Lung (tissue), 12 donors: Measurements from ENCODE around the gene PRKAR1B. TPM values are rescaled to one million over a fixed set of nuclear protein-coding genes. Genes with fewer than 3 reads are reported as not detected.
A peak's percentile ranks its signal among the peaks of the same experiment; 100 is the strongest.

Experiments
- ATAC-seq: fragments of 200-7000 bp; cut with Tn5 transposase; one replicate; pipeline ENCODE4 v1.9.1; 2020; ENCODE audit warnings: moderate number of reproducible peaks; ENCODE audit not compliant: insufficient read depth, low FRiP score
- DNase-seq, 3 donors: peaks; one replicate each; pipeline ENCODE4 v3.0.0-alpha.2; 2013 to 2017
- H3K27ac ChIP-seq, 2 donors: one replicate each; pipeline ENCODE4 v1.5.1; 2013; ENCODE audit warnings: mild to moderate bottlenecking in 2 of 2, moderate library complexity in 2 of 2, control low read depth in 1 of 2, inconsistent platforms in 1 of 2, low read depth in 1 of 2, low read length in 1 of 2
- H3K27me3 ChIP-seq, 3 donors: one replicate each; pipeline ENCODE4 v1.5.1; 2013; ENCODE audit warnings: low read length in 2 of 3; ENCODE audit not compliant: control insufficient read depth in 3 of 3, insufficient read depth in 3 of 3
- H3K36me3 ChIP-seq, 4 donors: one replicate each; pipeline ENCODE4 v1.5.1; 2013; ENCODE audit warnings: low read length in 4 of 4, mild to moderate bottlenecking in 1 of 4, moderate library complexity in 1 of 4; ENCODE audit not compliant: control insufficient read depth in 4 of 4, insufficient read depth in 4 of 4
- H3K4me1 ChIP-seq, 5 donors: one replicate each; pipeline ENCODE4 v1.5.1; 2013; ENCODE audit warnings: low read length in 5 of 5, mild to moderate bottlenecking in 2 of 5, moderate library complexity in 1 of 5; ENCODE audit not compliant: control insufficient read depth in 5 of 5, insufficient read depth in 5 of 5
- H3K4me3 ChIP-seq: one replicate; pipeline ENCODE4 v1.5.1; 2013; ENCODE audit warnings: mild to moderate bottlenecking, control low read depth, moderate library complexity
- H3K9ac ChIP-seq, 2 donors: one replicate each; pipeline ENCODE4 v1.5.1; 2013; ENCODE audit warnings: low read length in 2 of 2, control low read depth in 1 of 2; ENCODE audit not compliant: insufficient read depth in 1 of 2
- H3K9me3 ChIP-seq, 4 donors: one replicate each; pipeline ENCODE4 v1.5.1; 2013; ENCODE audit warnings: low read length in 3 of 4, mild to moderate bottlenecking in 1 of 4, moderate library complexity in 1 of 4; ENCODE audit not compliant: control insufficient read depth in 4 of 4, insufficient read depth in 3 of 4
- CTCF ChIP-seq: IDR thresholded peaks from 2 replicates; pipeline ENCODE4 v1.5.1; 2012; ENCODE audit warnings: mild to moderate bottlenecking; ENCODE audit errors: control extremely low read depth, extremely low read depth
- WGBS, 2 donors: extraction: QIAGEN DNeasy Blood & Tissue Kit; methylation state at CpG; one replicate each; pipeline ENCODE4 v1.1.7; 2013; 5-methylcytosine and 5-hydroxymethylcytosine counted together
- polyA plus RNA-seq, 2 donors: library from polyadenylated mRNA; stranded (reverse); fragments of 200-250 nt; gene quantifications; one replicate each; pipeline ENCODE4 v1.2.1, GENCODE V29; 2013
- total RNA-seq, 2 donors: library from RNA; depleted of rRNA in 1 of 2; stranded (reverse); fragments of >200 nt in 1 of 2; gene quantifications; one replicate each; pipeline ENCODE4 v1.2.1, GENCODE V29; 2014 to 2021
- donor health status: control.
- donor health status: control.
- donor health status: Bipolar disorder and iron deficiency.
- donor health status: healthy.
- donor health status: DM: yes; HTN: yes; CAD: no.

Gene PRKAR1B
- total and polyA plus RNA-seq, 4 donors = 11.3 to 32.0 (median 16.3) TPM

GRCh38 chr7:734808-735207 lies 7.7 kb upstream of the PRKAR1B start:
- Histone ChIP-seq H3K4me3 (no peak overlapping the region), H3K36me3 (peaks cover 0 to 21% (median 19%) of the 10 kb centered on the region in 4 donors)

GRCh38 chr7:734214-734613 lies 7.1 kb upstream of the PRKAR1B start:
- peaks cover 0 to 14% (median 4%) of the 10 kb centered on the region in 4 donors for H3K9me3 ChIP-seq
- WGBS, 2 donors = 97 to 98% methylated on average over 4 of the region's 4 CpGs
- no peaks in the 10 kb centered on the region for H3K27me3 ChIP-seq
- DNase-seq (no peak), ATAC-seq (no peak)
- TF ChIP-seq CTCF = no peak
- peaks cover 0 to 5% (median 0%) of the 10 kb centered on the region in 5 donors for H3K4me1 ChIP-seq
- H3K36me3 ChIP-seq = peaks cover 0 to 21% (median 20%) of the 10 kb centered on the region in 4 donors
- no peak overlapping the region for H3K27ac ChIP-seq
- H3K4me3 ChIP-seq = no peak overlapping the region
- no peak overlapping the region for H3K9ac ChIP-seq

More at GRCh38 chr7:734808-735207, 7.7 kb upstream of the PRKAR1B start:
- Histone ChIP-seq H3K27ac (no peak overlapping the region), H3K9me3 (peaks cover 0 to 14% (median 4%) of the 10 kb centered on the region in 4 donors), H3K4me1 (peaks cover 0 to 5% (median 0%) of the 10 kb centered on the region in 5 donors), H3K27me3 (no peaks in the 10 kb centered on the region), H3K9ac (no peak overlapping the region)
- no peak for DNase-seq
- ATAC-seq = no peak
- no peak for TF ChIP-seq CTCF
- 98 to 99% methylated on average over 11 of the region's 11 CpGs for WGBS, 2 donors

- H3K9ac ChIP-seq = no peak overlapping the region
- ATAC-seq (no peak), DNase-seq (no peak)
- H3K4me1 ChIP-seq = peaks cover 4 to 15% (median 5%) of the 10 kb centered on the region in 5 donors
- peak overlapping the region in 1 of 2 donors; percentile 22 for H3K27ac ChIP-seq
- peaks cover 0 to 14% (median 4%) of the 10 kb centered on the region in 4 donors for H3K9me3 ChIP-seq
- no peaks in the 10 kb centered on the region for H3K27me3 ChIP-seq
- WGBS, 2 donors = 86 to 88% methylated on average over 3 of the region's 3 CpGs
- H3K4me3 ChIP-seq = no peak overlapping the region
- no peak for TF ChIP-seq CTCF
- peaks cover 0 to 21% (median 19%) of the 10 kb centered on the region in 4 donors for H3K36me3 ChIP-seq
These were observed 5.5 kb upstream of the PRKAR1B start for GRCh38 chr7:732556-732955.

- no peak overlapping the region for H3K9ac ChIP-seq
- peaks cover 0 to 14% (median 4%) of the 10 kb centered on the region in 4 donors for H3K9me3 ChIP-seq
- no peak for ATAC-seq
- H3K27me3 ChIP-seq = no peaks in the 10 kb centered on the region
- no peak overlapping the region for H3K4me3 ChIP-seq
- no peak for DNase-seq
- H3K36me3 ChIP-seq = peaks cover 0 to 21% (median 18%) of the 10 kb centered on the region in 4 donors
- peak overlapping the region in 1 of 2 donors; percentile 22 for H3K27ac ChIP-seq
- peaks cover 4 to 15% (median 5%) of the 10 kb centered on the region in 5 donors for H3K4me1 ChIP-seq
- 65 to 79% methylated on average over 17 of the region's 17 CpGs for WGBS, 2 donors
- no peak for TF ChIP-seq CTCF
These were observed 5.0 kb upstream of the PRKAR1B start for GRCh38 chr7:732094-732541.
